NCI-H128 (cell line): ENCODE measurements around the gene IFT27.
"Not testable (repeated sequence)": the region's sequence is repeated elsewhere in the genome, so short reads cannot be mapped to it uniquely, and the experiment has no call there.

Source experiments
- DNase-seq: peaks from one replicate; lab custom pipeline; 2025; ENCODE audit not compliant: unreplicated experiment; lab: John Stamatoyannopoulos, UW

IFT27 gene

DNA sequence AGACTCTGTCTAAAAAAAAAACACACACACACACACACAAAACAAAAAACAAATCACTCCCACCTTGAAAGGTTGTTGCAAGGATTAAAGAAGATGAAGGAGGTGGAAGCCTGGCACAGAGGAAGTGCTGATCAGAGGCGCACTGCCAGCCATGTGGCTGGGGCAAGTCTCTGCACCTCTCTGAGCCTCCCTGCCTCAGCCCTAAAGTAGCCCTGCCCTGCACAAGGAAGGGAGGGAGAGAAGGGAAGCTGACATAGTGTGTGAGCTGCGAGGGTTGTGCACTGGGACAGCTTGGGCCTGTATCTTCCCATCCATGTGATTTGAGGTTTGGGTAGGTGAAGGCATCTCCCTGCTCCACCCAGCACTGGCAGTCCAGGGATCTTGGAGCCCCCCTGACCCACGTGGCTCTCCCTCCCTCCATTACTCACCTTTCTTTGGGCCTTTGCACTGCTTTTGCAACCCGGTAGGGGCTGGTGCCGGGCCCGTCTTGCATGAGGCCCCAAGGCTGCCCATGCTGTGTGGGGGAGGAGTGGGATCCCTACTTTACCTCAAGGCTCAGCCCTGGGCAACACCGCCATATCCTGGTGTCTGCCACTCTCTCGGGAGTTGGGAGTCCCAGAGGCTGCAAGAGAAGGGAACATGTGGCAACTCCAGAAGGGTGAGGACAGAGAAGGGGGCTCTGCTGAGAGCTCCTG lies 30.5 kb downstream of the IFT27 start:
- DNase-seq = no peak

GRCh38 chr22:36744791-36745190 lies 31.1 kb downstream of the IFT27 start:
- no peak for DNase-seq

GRCh38 chr22:36744413-36744765 lies 31.5 kb downstream of the IFT27 start:
- DNase-seq = no peak

DNA sequence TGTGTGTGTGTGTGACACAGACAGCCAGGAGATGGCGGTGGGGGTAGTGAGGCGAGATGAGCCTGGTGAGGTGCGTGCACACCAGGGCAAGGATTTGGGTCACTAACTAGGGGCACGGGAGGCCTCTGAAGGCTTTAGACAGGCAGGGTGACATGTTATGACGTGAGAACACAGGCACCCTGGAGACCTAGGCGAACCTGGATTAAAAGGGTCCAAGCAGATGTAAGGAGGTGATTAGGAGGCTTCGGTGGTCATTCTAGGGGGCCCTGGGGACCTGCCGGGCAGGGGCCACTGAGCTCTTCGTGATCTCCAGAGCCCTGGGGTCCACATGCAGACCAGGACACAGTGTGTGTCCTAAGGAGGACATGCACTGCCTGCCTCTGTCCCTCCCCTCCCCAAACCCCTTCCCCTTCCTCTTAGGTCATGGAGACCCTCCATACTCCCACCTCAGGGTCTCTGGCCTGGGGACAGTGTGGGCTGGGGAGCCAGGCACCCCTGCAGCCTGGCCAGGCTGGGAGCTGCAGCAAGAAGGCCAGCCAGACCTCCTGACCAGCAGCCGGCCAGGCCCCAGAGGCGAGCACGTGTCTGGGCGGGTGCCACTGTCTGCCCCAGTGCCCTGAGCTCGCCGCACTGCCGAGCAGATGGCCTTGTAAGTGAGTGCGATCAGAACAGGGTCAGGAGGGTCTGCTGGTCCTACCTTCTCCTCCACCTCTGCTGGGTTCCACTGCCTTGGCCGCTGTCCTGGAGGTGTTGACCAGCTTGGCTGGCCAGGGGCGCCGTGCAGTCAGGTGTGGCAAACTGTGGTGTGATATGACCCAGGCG lies 32.1 kb downstream of the IFT27 start:
- no peak for DNase-seq

- DNase-seq = no peak
These were observed 32.9 kb downstream of the IFT27 start for GRCh38 chr22:36743011-36743410.

DNA sequence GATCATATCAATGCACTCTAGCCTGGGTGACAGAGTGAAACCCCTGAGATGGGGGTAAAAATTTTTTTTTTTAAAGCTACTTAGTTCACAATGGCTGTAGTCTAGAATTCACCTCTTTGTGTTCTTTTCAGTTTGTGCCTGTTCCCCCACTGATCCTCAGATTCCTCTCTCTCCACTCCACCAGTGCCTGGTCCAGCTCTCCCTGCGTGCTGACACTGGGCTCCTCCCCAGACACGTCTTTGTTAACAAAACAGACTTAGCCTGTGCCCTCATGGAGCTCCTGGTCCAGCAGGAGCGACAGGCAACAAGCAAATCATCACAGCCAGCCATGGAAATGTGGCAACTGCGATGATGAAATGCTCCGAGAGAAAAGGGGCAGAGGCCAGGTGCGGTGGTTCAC lies 34.0 kb downstream of the IFT27 start:
- no peak for DNase-seq

- DNase-seq = no peak
These were observed 34.6 kb downstream of the IFT27 start for GRCh38 chr22:36741204-36741793.

- DNase-seq = no peak
These were observed 35.2 kb downstream of the IFT27 start for GRCh38 chr22:36740716-36741115.

- DNase-seq = no peak
These were observed 36.7 kb downstream of the IFT27 start for GRCh38 chr22:36739185-36739584.

GRCh38 chr22:36738416-36739020 lies 37.4 kb downstream of the IFT27 start:
- no peak for DNase-seq

DNA sequence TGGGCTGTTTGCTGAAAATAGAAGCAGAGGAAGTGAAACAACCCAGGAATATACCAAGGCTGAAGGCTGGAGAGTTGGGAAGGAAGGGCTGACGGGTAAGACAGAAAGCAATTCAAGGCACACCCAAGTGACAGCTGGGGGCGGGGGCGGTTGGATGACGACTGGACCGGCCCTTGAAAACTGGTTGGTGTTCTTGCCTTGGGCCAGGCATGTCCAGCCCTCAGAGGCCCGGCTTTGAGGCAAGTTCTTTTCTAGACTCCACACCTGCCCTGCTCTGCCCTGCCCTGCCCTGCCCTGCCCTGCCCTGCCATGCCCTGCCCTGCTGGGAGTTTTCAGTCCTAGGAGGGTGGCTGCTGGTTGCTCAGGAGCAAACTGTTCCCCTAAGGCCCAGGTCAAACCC lies 38.1 kb downstream of the IFT27 start:
- DNase-seq = no peak

GRCh38 chr22:36736701-36737320 lies 39.1 kb downstream of the IFT27 start:
- DNase-seq = no peak

DNA sequence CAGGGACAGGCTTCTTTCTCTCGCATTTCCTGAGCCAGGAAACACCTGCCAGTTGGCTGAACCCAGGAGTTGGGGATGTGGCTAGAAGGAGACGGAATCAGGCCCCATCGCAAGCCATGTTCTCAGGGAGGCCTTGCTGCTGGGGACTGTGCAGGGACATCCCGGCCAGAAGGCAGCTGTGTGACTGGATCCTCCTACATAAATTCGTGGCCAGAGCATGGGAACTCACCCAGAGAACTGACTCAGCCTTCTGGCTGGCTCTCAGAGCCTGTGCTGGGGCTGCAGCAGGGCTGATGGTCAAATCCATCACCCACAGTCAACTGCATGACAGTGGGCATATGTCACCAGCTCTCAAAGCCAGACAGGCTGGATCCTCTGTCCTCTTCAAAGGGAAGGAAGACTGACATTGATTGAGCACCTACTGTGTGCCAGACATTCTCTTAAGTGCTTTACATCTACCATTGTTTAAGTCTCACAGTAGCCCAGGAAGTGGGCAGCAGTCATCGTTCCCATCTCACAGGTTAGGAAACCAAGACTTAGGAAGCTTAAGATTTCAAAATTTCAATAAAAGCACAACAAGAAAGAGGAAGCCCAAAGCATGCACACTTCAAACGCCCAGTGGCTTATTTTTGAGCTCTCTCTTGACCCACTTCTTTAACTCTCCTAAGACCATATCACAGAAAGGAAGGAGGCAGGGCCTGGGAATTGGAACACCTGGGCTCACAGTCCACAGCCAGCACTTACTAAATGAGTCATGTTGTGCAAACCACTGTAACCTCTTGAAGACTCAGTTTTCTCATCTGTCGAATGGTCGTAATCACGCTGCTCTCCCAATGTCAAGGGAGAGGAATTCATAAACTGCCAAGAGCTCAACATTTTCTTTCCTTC lies 41.5 kb downstream of the IFT27 start:
- no peak for DNase-seq

- no peak for DNase-seq
These were observed 42.6 kb downstream of the IFT27 start for GRCh38 chr22:36733271-36733670.

- no peak for DNase-seq
These were observed 43.3 kb downstream of the IFT27 start for GRCh38 chr22:36732609-36733008.

- no peak for DNase-seq
These were observed 44.0 kb downstream of the IFT27 start for GRCh38 chr22:36731916-36732315.

DNA sequence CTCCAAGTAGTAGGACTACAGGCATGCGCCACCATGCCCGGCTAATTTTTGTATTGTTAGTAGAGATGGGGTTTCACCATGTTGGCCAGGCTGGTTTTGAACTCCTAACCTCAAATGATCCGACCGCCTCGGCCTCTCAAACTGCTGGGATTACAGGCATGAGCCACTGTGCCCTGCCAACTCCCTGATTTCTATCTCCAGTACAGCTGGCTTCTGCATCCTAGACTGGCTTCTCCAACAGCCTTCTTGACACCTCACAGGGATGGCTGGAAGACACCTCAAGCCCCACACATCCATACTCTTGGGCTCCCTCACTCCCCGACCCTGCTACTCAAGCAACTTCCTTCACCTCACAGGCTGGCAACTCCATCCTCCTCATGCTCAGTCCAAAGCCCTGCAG lies 44.6 kb downstream of the IFT27 start:
- not testable (repeated sequence) for DNase-seq

GRCh38 chr22:36730176-36730858 lies 45.6 kb downstream of the IFT27 start:
- DNase-seq = no peak

DNA sequence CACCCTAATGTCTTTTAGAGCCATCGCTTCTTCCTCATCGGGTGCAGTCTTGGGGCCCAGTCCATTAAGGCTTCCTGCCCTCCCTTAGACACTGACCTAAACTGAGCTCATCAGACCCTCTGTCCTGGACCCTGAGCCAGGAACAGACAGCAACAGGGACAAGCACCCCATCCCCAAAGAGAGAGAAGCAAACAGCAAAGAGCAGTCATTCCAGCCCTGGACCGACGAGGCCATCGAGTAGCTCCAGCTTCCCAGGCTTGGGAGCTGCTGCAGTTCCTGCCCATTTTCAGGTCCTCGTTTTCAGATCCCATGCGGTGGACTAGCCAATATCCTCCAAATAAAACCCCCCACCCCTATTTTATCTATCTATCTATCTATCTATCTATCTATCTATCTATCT lies 46.6 kb downstream of the IFT27 start:
- DNase-seq = no peak

DNA sequence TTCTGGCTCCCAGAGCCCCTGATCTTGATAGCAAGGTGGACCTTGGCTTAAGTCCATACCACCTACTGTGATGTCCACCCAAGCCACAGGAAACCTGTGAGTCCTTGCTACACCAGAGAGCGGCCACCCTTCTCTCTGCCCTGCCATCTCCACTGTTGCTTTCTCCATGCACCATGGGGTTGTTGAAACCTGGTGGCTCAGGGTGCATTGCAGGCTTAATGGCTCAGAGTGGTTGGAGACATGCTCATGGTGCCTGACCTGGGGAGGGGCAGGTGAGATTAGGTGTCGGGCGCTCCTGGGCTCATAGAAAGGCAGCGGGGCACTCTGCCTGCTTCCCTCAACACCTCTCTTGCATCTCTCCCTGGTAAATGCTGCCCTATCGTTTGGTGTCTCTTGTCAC lies 47.4 kb downstream of the IFT27 start:
- no peak for DNase-seq
